T-helper 2 cell treated with Interferon-gamma antibody and Interleukin-4, amounts not matched to agents 5 μg/mL and 100 μg/mL, for 36 hours (primary cell): ENCODE measurements around the gene CCN2.

Source experiments
- DNase-seq: peaks from one replicate; pipeline ENCODE4 v3.0.0; 2021; ENCODE audit warnings: low spot score
- H3K27ac Mint-ChIP-seq: one replicate; pipeline ENCODE4 v1.8.0; 2021; ENCODE audit warnings: mild to moderate bottlenecking, mixed read lengths
- H3K27me3 Mint-ChIP-seq: one replicate; pipeline ENCODE4 v1.8.0; 2021; ENCODE audit warnings: low read depth, mixed read lengths
- H3K36me3 Mint-ChIP-seq: one replicate; pipeline ENCODE4 v1.8.0; 2021; ENCODE audit warnings: low read depth, mixed read lengths
- H3K4me1 Mint-ChIP-seq: one replicate; pipeline ENCODE4 v1.8.0; 2021; ENCODE audit warnings: low read depth, mixed read lengths
- H3K4me3 Mint-ChIP-seq: one replicate; pipeline ENCODE4 v1.8.0; 2022; ENCODE audit warnings: mild to moderate bottlenecking, moderate library complexity, mixed read lengths
- H3K9me3 Mint-ChIP-seq: one replicate; pipeline ENCODE4 v1.8.0; 2021; ENCODE audit warnings: mixed read lengths

Gene CCN2

GRCh38 chr6:131955192-131955591, 4.0 kb upstream of the CCN2 start:
- no peak overlapping the region for H3K27ac Mint-ChIP-seq
- no peaks in the 10 kb centered on the region for H3K9me3 Mint-ChIP-seq
- no peaks in the 10 kb centered on the region for H3K36me3 Mint-ChIP-seq
- peaks cover 3% of the 10 kb centered on the region for H3K4me1 Mint-ChIP-seq
- DNase-seq = no peak
- H3K4me3 Mint-ChIP-seq = no peak overlapping the region
- H3K27me3 Mint-ChIP-seq = peaks cover 50% of the 10 kb centered on the region

- Mint-ChIP-seq H3K27me3 (peaks cover 55% of the 10 kb centered on the region), H3K27ac (no peak overlapping the region), H3K4me3 (no peak overlapping the region), H3K4me1 (peaks cover 6% of the 10 kb centered on the region), H3K36me3 (no peaks in the 10 kb centered on the region), H3K9me3 (no peaks in the 10 kb centered on the region)
- DNase-seq = no peak
Observed at GRCh38 chr6:131954775-131955107, 3.6 kb upstream of the CCN2 start.

GRCh38 chr6:131954059-131954774, 3.0 kb upstream of the CCN2 start:
- Mint-ChIP-seq H3K4me1 (peaks cover 6% of the 10 kb centered on the region), H3K27me3 (peaks cover 60% of the 10 kb centered on the region), H3K27ac (no peak overlapping the region), H3K4me3 (no peak overlapping the region), H3K9me3 (no peaks in the 10 kb centered on the region), H3K36me3 (no peaks in the 10 kb centered on the region)
- no peak for DNase-seq

GRCh38 chr6:131952886-131953509, 1.8 kb upstream of the CCN2 start:
- H3K4me3 Mint-ChIP-seq = no peak overlapping the region
- H3K4me1 Mint-ChIP-seq = peaks cover 6% of the 10 kb centered on the region
- peaks cover 70% of the 10 kb centered on the region for H3K27me3 Mint-ChIP-seq
- no peak for DNase-seq
- no peak overlapping the region for H3K27ac Mint-ChIP-seq
- H3K9me3 Mint-ChIP-seq = no peaks in the 10 kb centered on the region
- H3K36me3 Mint-ChIP-seq = no peaks in the 10 kb centered on the region

GRCh38 chr6:131951576-131952230, 531 bp upstream of the CCN2 start:
- peaks cover 6% of the 10 kb centered on the region for H3K4me1 Mint-ChIP-seq
- H3K36me3 Mint-ChIP-seq = no peaks in the 10 kb centered on the region
- H3K27me3 Mint-ChIP-seq = peaks cover 76% of the 10 kb centered on the region
- no peaks in the 10 kb centered on the region for H3K9me3 Mint-ChIP-seq
- no peak for DNase-seq
- H3K27ac Mint-ChIP-seq = no peak overlapping the region
- peak overlapping the region; percentile 45 for H3K4me3 Mint-ChIP-seq

- Mint-ChIP-seq H3K4me3 (peak overlapping the region; percentile 80), H3K4me1 (peaks cover 6% of the 10 kb centered on the region), H3K27me3 (peaks cover 82% of the 10 kb centered on the region), H3K36me3 (no peaks in the 10 kb centered on the region), H3K27ac (no peak overlapping the region), H3K9me3 (no peaks in the 10 kb centered on the region)
- DNase-seq = no peak
Observed at GRCh38 chr6:131949909-131950766, 1.0 kb downstream of the CCN2 start.

GRCh38 chr6:131949620-131949908, 1.6 kb downstream of the CCN2 start:
- Mint-ChIP-seq H3K27ac (no peak overlapping the region), H3K27me3 (peaks cover 77% of the 10 kb centered on the region), H3K4me1 (peaks cover 6% of the 10 kb centered on the region), H3K9me3 (no peaks in the 10 kb centered on the region), H3K4me3 (peak overlapping the region; percentile 4), H3K36me3 (no peaks in the 10 kb centered on the region)
- DNase-seq = no peak

GRCh38 chr6:131948692-131949619, 2.2 kb downstream of the CCN2 start:
- no peak for DNase-seq
- Mint-ChIP-seq H3K9me3 (no peaks in the 10 kb centered on the region), H3K4me3 (peak overlapping the region; percentile 4), H3K27me3 (peaks cover 74% of the 10 kb centered on the region), H3K36me3 (no peaks in the 10 kb centered on the region), H3K27ac (no peak overlapping the region), H3K4me1 (peaks cover 6% of the 10 kb centered on the region)

- Mint-ChIP-seq H3K9me3 (no peaks in the 10 kb centered on the region), H3K4me3 (no peak overlapping the region), H3K4me1 (peaks cover 6% of the 10 kb centered on the region), H3K27ac (no peak overlapping the region), H3K36me3 (no peaks in the 10 kb centered on the region), H3K27me3 (peaks cover 71% of the 10 kb centered on the region)
- no peak for DNase-seq
Observed at GRCh38 chr6:131947986-131948661, 3.0 kb downstream of the CCN2 start.

- Mint-ChIP-seq H3K27ac (no peak overlapping the region), H3K36me3 (no peaks in the 10 kb centered on the region), H3K9me3 (no peaks in the 10 kb centered on the region), H3K4me3 (no peak overlapping the region), H3K4me1 (peaks cover 6% of the 10 kb centered on the region), H3K27me3 (peaks cover 62% of the 10 kb centered on the region)
- no peak for DNase-seq
Observed at GRCh38 chr6:131946992-131947955, 3.9 kb downstream of the CCN2 start.

- H3K4me1 Mint-ChIP-seq = peaks cover 6% of the 10 kb centered on the region
- no peaks in the 10 kb centered on the region for H3K9me3 Mint-ChIP-seq
- H3K27me3 Mint-ChIP-seq = peaks cover 54% of the 10 kb centered on the region
- DNase-seq = no peak
- H3K4me3 Mint-ChIP-seq = no peak overlapping the region
- no peak overlapping the region for H3K27ac Mint-ChIP-seq
- H3K36me3 Mint-ChIP-seq = no peaks in the 10 kb centered on the region
Observed at GRCh38 chr6:131946404-131946991, 4.7 kb downstream of the CCN2 start.

- H3K9me3 Mint-ChIP-seq = no peaks in the 10 kb centered on the region
Observed at GRCh38 chr6:131945971-131946370, 5.2 kb downstream of the CCN2 start.

More at GRCh38 chr6:131945971-131946370, 5.2 kb downstream of the CCN2 start:
- DNase-seq = no peak
- no peaks in the 10 kb centered on the region for H3K36me3 Mint-ChIP-seq
- H3K27me3 Mint-ChIP-seq = peaks cover 53% of the 10 kb centered on the region
- no peak overlapping the region for H3K4me3 Mint-ChIP-seq
- peaks cover 6% of the 10 kb centered on the region for H3K4me1 Mint-ChIP-seq
- H3K27ac Mint-ChIP-seq = no peak overlapping the region
